ENCODE measurements around the gene SHB.

GRCh38 chr9:38107811-38108304 lies 38.8 kb upstream of the SHB start:
- TF ChIP-seq CTCF (IDR thresholded peaks at IDR 0.05) (no peak), POLR2A (IDR thresholded peaks at IDR 0.05) (no peak)

Measured in thyroid gland (tissue), 4 donors.